Natural killer cell (primary cell): Measurements from ENCODE around the gene NDST1. TPM values are rescaled to one million over a fixed set of nuclear protein-coding genes. Genes with fewer than 3 reads are reported as not detected.

Source experiments
- ATAC-seq, 3 donors: fragments of 150-1000 bp in 2 of 3; fragments of 200-7000 bp in 1 of 3; cut with Tn5 transposase; 1 replicate in 1 of 3; 2 replicates in 2 of 3; pipeline ENCODE4 v1.10.0; 2021; ENCODE audit warnings: mild to moderate bottlenecking in 2 of 3, moderate library complexity in 2 of 3
- DNase-seq, 2 donors: peaks; one replicate each; pipeline versions ENCODE4 v3.0.0 to v3.0.0-alpha.2; 2013 to 2021; ENCODE audit warnings: mixed read lengths in 1 of 2
- H3K27ac ChIP-seq: one replicate; pipeline ENCODE4 v1.5.1; 2013; ENCODE audit warnings: mild to moderate bottlenecking, low read length
- H3K27me3 ChIP-seq: one replicate; pipeline ENCODE4 v1.6.1; 2013; ENCODE audit warnings: low read length; ENCODE audit not compliant: control insufficient read depth, insufficient read depth
- H3K36me3 ChIP-seq: one replicate; pipeline ENCODE4 v1.6.1; 2013; ENCODE audit warnings: low read length; ENCODE audit not compliant: control insufficient read depth, insufficient read depth
- H3K4me1 ChIP-seq: one replicate; pipeline ENCODE4 v1.6.1; 2013; ENCODE audit warnings: low read length; ENCODE audit not compliant: control insufficient read depth, insufficient read depth
- H3K4me3 ChIP-seq: one replicate; pipeline ENCODE4 v1.5.1; 2013; ENCODE audit warnings: low read length
- H3K9me3 ChIP-seq: one replicate; pipeline ENCODE4 v1.6.1; 2013; ENCODE audit warnings: low read length; ENCODE audit not compliant: control insufficient read depth, insufficient read depth
- H3K27ac Mint-ChIP-seq, 2 donors: one replicate each; pipeline ENCODE4 v1.8.0; 2022; ENCODE audit warnings: mild to moderate bottlenecking in 2 of 2, mixed read lengths in 2 of 2, moderate library complexity in 1 of 2
- H3K27me3 Mint-ChIP-seq, 2 donors: one replicate each; pipeline ENCODE4 v1.8.0; 2022; ENCODE audit warnings: low read depth in 2 of 2, mixed read lengths in 2 of 2
- H3K36me3 Mint-ChIP-seq: one replicate; pipeline ENCODE4 v1.8.0; 2022; ENCODE audit warnings: mixed read lengths
- H3K4me1 Mint-ChIP-seq, 2 donors: one replicate each; pipeline ENCODE4 v1.8.0; 2022; ENCODE audit warnings: mixed read lengths in 2 of 2
- H3K4me3 Mint-ChIP-seq: one replicate; pipeline ENCODE4 v1.8.0; 2022; ENCODE audit warnings: mild to moderate bottlenecking, moderate library complexity, mixed read lengths
- H3K9me3 Mint-ChIP-seq, 2 donors: one replicate each; pipeline ENCODE4 v1.8.0; 2022; ENCODE audit warnings: mixed read lengths in 2 of 2
- whole genome bisulfite sequencing: methylation state at CpG from one replicate; pipeline ENCODE4 v1.1.7; 2013; ENCODE audit warnings: missing lambda C conversion rate; ENCODE audit not compliant: insufficient coverage; 5-methylcytosine and 5-hydroxymethylcytosine counted together
- intact Hi-C: fragments of 100-400 bp; cut with micrococcal nuclease; formaldehyde crosslinking; loops from one replicate; pipeline ENCODE4 v1.14.2; 2022
- total RNA-seq, 4 donors: library from RNA; stranded (reverse); fragments of 120-200 nt in 1 of 4; gene quantifications; one replicate each; pipeline versions ENCODE4 v1.2.3 to v1.2.4, GENCODE V29; 2013 to 2022
- TF ChIP-seq, protein P1 (sequence below): fragments of 200-600 bp; IDR thresholded peaks from one replicate; pipeline ENCODE4 v1.8.0; 2022; ENCODE audit warnings: antibody characterized with exemption

Gene NDST1
- total RNA-seq, 3 donors from 2014 or later (not counting 1 experiment from before 2014, with no cell fraction given), result 2.8 to 12.3 (median 4.3) TPM

DNA sequence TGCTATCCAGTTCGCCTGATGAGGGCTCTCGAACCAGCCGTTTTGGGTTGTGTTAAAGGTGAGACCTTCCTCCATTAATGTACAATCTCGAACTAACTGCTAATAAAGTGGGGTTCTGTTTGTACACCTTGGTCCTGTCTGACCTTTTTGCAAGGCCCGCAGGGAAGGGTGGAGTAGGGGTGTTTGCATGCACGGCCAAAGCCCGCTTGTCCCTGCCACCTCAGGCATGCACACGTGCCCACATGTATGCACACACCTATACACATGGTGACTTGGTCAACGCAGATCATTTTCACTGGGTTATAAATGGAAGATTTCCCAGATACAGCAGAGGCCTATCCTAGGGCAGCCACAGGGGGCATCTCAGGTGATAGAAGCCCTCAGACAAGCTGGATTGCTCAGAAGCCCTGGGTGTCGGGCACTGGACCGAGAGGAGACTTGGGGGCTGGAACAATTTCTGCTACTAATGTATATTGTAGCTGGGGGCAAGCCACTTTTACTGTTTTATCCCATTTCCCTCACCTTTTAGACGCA is 50.2 kb downstream of the NDST1 start:
- Mint-ChIP-seq H3K4me3 (no peak overlapping the region), H3K9me3 (no peaks in the 10 kb centered on the region), H3K27me3 (no peaks in the 10 kb centered on the region), H3K27ac (no peak overlapping the region), H3K36me3 (no peaks in the 10 kb centered on the region), H3K4me1 (no peaks in the 10 kb centered on the region)
- H3K4me3 ChIP-seq, result no peak overlapping the region
- no peak overlapping the region for H3K27ac ChIP-seq
- H3K9me3 ChIP-seq, result no peaks in the 10 kb centered on the region
- H3K27me3 ChIP-seq, result no peaks in the 10 kb centered on the region
- intact Hi-C loops, result no loop called here
- H3K36me3 ChIP-seq, result no peaks in the 10 kb centered on the region
- DNase-seq (no peak), ATAC-seq (no peak)
- TF ChIP-seq, protein P1, sequence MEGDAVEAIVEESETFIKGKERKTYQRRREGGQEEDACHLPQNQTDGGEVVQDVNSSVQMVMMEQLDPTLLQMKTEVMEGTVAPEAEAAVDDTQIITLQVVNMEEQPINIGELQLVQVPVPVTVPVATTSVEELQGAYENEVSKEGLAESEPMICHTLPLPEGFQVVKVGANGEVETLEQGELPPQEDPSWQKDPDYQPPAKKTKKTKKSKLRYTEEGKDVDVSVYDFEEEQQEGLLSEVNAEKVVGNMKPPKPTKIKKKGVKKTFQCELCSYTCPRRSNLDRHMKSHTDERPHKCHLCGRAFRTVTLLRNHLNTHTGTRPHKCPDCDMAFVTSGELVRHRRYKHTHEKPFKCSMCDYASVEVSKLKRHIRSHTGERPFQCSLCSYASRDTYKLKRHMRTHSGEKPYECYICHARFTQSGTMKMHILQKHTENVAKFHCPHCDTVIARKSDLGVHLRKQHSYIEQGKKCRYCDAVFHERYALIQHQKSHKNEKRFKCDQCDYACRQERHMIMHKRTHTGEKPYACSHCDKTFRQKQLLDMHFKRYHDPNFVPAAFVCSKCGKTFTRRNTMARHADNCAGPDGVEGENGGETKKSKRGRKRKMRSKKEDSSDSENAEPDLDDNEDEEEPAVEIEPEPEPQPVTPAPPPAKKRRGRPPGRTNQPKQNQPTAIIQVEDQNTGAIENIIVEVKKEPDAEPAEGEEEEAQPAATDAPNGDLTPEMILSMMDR, result no peak
- WGBS, result 97% methylated on average over 7 of the region's 12 CpGs
- H3K4me1 ChIP-seq, result no peaks in the 10 kb centered on the region

DNA sequence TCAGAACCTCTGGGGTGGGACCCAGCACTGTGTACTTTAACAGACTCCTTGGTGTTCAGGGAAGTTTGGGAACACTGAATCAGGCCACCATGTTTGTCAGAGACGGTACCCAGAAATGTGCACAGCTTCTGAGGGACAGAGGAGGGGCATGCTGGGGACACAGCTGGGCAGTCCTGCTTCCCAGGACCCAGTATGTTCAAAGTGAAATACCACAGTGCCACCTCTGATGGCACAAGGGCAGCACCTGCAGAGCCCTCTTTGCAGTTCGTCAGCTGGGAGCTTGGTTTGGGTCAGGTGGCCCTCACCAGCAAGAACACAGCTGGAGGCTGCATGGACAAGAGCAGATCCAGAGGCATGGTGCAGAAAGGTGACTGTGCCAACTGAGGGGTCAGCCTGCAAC is 51.2 kb downstream of the NDST1 start:
- H3K36me3 Mint-ChIP-seq, result no peaks in the 10 kb centered on the region
- DNase-seq, result no peak
- H3K27ac Mint-ChIP-seq, result no peak overlapping the region
- Histone ChIP-seq H3K4me1 (no peaks in the 10 kb centered on the region), H3K27ac (no peak overlapping the region), H3K4me3 (no peak overlapping the region), H3K36me3 (no peaks in the 10 kb centered on the region), H3K27me3 (no peaks in the 10 kb centered on the region), H3K9me3 (no peaks in the 10 kb centered on the region)
- TF ChIP-seq, protein P1, result no peak
- ATAC-seq, result no peak
- 74% methylated on average over 2 of the region's 2 CpGs for WGBS
- no peaks in the 10 kb centered on the region for H3K4me1 Mint-ChIP-seq
- H3K4me3 Mint-ChIP-seq, result no peak overlapping the region
- H3K27me3 Mint-ChIP-seq, result no peaks in the 10 kb centered on the region
- intact Hi-C loops, result no loop called here
- no peaks in the 10 kb centered on the region for H3K9me3 Mint-ChIP-seq

DNA sequence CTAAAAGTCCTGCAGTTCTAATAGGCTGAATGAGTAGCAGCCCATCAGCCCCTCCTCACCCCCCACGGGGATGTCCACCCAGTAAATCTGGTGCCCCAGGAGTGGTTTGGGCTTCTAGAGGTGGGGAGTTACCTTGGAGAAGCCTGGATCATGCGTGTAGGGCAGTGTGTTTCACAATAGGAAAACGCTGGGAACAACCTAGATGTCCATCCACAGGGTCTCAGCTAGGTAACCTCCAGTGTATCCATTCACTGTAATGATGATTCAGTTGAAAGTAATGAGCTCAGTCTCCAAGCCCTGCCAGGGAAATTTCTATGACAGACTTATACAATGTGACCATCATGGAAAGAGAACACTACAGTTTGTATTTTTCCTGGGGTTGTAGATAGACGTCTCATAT is 51.8 kb downstream of the NDST1 start:
- H3K36me3 ChIP-seq, result no peaks in the 10 kb centered on the region
- ATAC-seq (no peak), DNase-seq (no peak)
- no peak overlapping the region for H3K27ac ChIP-seq
- Mint-ChIP-seq H3K9me3 (no peaks in the 10 kb centered on the region), H3K4me3 (no peak overlapping the region), H3K27me3 (no peaks in the 10 kb centered on the region), H3K27ac (no peak overlapping the region), H3K4me1 (no peaks in the 10 kb centered on the region), H3K36me3 (no peaks in the 10 kb centered on the region)
- no peaks in the 10 kb centered on the region for H3K27me3 ChIP-seq
- intact Hi-C loops, result loop anchor here (5.0 kb wide), 1 partner anchor 102 kb away; no protein-coding TSS in a partner anchor
- no peaks in the 10 kb centered on the region for H3K9me3 ChIP-seq
- no peak overlapping the region for H3K4me3 ChIP-seq
- no peaks in the 10 kb centered on the region for H3K4me1 ChIP-seq
- 91% methylated on average over 3 of the region's 4 CpGs for WGBS
- TF ChIP-seq, protein P1, result no peak
